Esophagus (tissue), 2 donors: Measurements from ENCODE around the gene UBE2D1. TPM values are rescaled to one million over a fixed set of nuclear protein-coding genes. Genes with fewer than 3 reads are reported as not detected.
"Not testable (repeated sequence)": the region's sequence is repeated elsewhere in the genome, so short reads cannot be mapped to it uniquely, and the experiment has no call there.

Source experiments
- H3K27ac ChIP-seq, 2 donors: one replicate each; pipeline ENCODE4 v1.5.1; 2013; ENCODE audit warnings: low read depth in 2 of 2, mild to moderate bottlenecking in 2 of 2, inconsistent platforms in 1 of 2, low read length in 1 of 2, moderate library complexity in 1 of 2
- H3K27me3 ChIP-seq, 2 donors: one replicate each; pipeline ENCODE4 v1.6.1; 2013; ENCODE audit warnings: low read length in 2 of 2, control low read depth in 1 of 2, mild to moderate bottlenecking in 1 of 2; ENCODE audit not compliant: insufficient read depth in 2 of 2, control insufficient read depth in 1 of 2
- H3K36me3 ChIP-seq, 2 donors: one replicate each; pipeline ENCODE4 v1.6.1; 2013; ENCODE audit warnings: low read length in 1 of 2; ENCODE audit not compliant: control insufficient read depth in 2 of 2, insufficient read depth in 2 of 2
- H3K4me1 ChIP-seq, 2 donors: one replicate each; pipeline ENCODE4 v1.6.1; 2013; ENCODE audit warnings: low read length in 1 of 2; ENCODE audit not compliant: control insufficient read depth in 2 of 2, insufficient read depth in 2 of 2
- H3K4me3 ChIP-seq, 2 donors: one replicate each; pipeline ENCODE4 v1.5.1; 2013; ENCODE audit warnings: low read length in 2 of 2, mild to moderate bottlenecking in 2 of 2, low read depth in 1 of 2, moderate library complexity in 1 of 2
- H3K9me3 ChIP-seq, 2 donors: one replicate each; pipeline ENCODE4 v1.6.1; 2013; ENCODE audit warnings: mild to moderate bottlenecking in 2 of 2, low read depth in 1 of 2, low read length in 1 of 2, moderate library complexity in 1 of 2; ENCODE audit not compliant: control insufficient read depth in 2 of 2, insufficient read depth in 1 of 2
- WGBS, 2 donors: extraction: QIAGEN DNeasy Blood & Tissue Kit; methylation state at CpG; one replicate each; pipeline ENCODE4 v1.1.7; 2013; 5-methylcytosine and 5-hydroxymethylcytosine counted together
- polyA plus RNA-seq, 2 donors: library from polyadenylated mRNA; stranded (reverse); fragments of 200-250 nt; gene quantifications; one replicate each; pipeline ENCODE4 v1.2.3, GENCODE V29; 2013
- donor health status: healthy with polysubstance abuse.
- donor health status: Bipolar disorder and iron deficiency.

Gene UBE2D1
- polyA plus RNA-seq, 2 donors, result 7.8 to 10.9 TPM

DNA sequence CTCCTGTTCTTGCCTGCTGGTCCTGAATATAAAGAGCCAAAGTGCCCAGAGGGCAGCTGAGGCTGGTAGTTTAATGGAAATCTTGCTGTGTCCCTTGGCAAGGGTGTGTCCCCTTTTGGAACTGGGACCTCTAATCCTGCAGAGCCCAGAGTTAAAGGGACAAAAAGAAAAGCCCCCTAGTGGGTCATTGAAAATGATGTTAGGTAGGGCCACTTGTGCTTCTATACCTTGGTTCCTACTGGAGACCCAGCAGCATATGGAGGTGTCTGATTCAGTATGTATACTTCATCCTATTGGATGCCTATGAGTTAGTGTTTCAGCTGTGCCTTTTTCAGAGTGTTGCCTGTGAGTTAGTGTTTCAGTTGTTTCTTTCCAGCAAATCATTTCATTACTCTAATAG lies 81.0 kb downstream of the UBE2D1 start:
- Histone ChIP-seq H3K9me3 (no peaks in the 10 kb centered on the region), H3K4me1 (no peaks in the 10 kb centered on the region), H3K27me3 (no peaks in the 10 kb centered on the region), H3K4me3 (no peak overlapping the region), H3K27ac (no peak overlapping the region), H3K36me3 (no peaks in the 10 kb centered on the region)

DNA sequence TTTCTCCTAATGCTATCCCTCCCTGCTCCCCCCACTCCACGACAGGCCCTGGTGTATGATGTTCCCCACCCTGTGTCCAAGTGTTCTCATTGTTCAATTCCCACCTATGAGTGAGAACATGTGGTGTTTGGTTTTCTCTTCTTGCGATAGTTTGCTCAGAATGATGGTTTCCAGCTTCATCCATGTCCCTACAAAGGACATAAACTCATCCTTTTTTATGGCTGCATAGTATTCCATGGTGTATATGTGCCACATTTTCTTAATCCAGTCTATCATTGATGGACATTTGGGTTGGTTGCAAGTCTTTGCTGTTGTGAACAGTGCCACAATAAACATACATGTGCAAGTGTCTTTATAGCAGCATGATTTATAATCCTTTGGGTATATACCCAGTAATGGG lies 83.1 kb downstream of the UBE2D1 start:
- 87 to 88% methylated on average over 2 of the region's 2 CpGs for WGBS, 2 donors

More for the DNA sequence above, 83.1 kb downstream of the UBE2D1 start:
- H3K27ac ChIP-seq, H3K36me3 ChIP-seq, H3K4me1 ChIP-seq, H3K4me3 ChIP-seq, H3K9me3 ChIP-seq, H3K27me3 ChIP-seq: not testable (repeated sequence)

Other genes with a start within 250 kb of the UBE2D1 start
- gene IPMK, start 67.1 kb upstream of the UBE2D1 start, polyA plus RNA-seq, result 1 to 10 TPM; 3.4 to 3.5 TPM
- 10 to 100 TPM in 1 of 2 donors, 1 to 10 TPM in 1; 9.0 to 33.2 TPM for gene CISD1, start 65.8 kb upstream of the UBE2D1 start, polyA plus RNA-seq
- gene TFAM, start 50.4 kb downstream of the UBE2D1 start, polyA plus RNA-seq, result 10 to 100 TPM in 1 of 2 donors, 1 to 10 TPM in 1; 3.6 to 10.2 TPM
- under 1 TPM; 0.45 to 0.49 TPM for gene BICC1, start 177.9 kb downstream of the UBE2D1 start, polyA plus RNA-seq